HFF-Myc (cell line): ENCODE results near the gene KCTD21.

ENCODE experiments used
- DNase-seq: peaks from one replicate; pipeline ENCODE4 v3.0.0-alpha.2; 2011; ENCODE audit warnings: low read depth; ENCODE audit errors: extremely low read depth
- H3K4me3 ChIP-seq: replicated peaks from 2 replicates; pipeline ENCODE4 v1.5.1; 2011; ENCODE audit warnings: low read depth, mild to moderate bottlenecking, control low read depth, low read length
- TF ChIP-seq, protein P1 (sequence below): IDR thresholded peaks from 2 replicates; pipeline ENCODE4 v1.5.1; 2012; ENCODE audit warnings: mild to moderate bottlenecking, low read depth, low read length, control low read depth; ENCODE audit errors: missing control alignments

KCTD21 gene

DNA sequence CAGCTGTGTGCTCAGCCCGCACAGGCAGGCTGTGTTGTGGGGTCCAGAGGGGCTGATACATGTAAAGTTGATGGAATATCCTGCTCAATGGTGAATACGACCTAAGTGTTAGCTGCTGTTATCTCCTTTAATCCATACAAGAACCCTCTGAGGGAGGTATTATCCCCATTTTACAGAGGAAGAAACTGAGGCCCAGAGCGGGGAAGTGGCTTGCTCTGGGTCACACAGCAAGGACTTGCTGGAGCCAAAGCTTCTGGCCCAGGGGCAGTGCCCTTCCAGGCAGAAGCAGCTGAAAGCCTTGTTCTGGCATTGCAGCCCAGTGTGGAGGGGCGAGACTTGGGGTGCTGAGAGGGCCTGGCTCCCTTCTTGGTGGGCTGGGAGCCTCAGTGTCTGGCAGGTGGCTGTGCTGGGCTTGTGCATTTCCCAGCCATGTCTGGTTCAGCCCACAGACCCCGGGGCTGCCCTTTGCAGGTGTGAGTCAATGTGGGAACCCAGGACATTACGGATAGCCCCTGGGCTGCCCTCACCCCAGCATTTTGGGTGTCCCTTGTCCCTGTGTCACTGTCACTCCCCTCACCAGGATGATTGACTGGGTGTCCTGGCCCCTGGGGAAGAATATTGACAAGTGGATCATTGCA lies 10.7 kb upstream of the KCTD21 start:
- H3K4me3 ChIP-seq, result no peak overlapping the region
- TF ChIP-seq, protein P1, sequence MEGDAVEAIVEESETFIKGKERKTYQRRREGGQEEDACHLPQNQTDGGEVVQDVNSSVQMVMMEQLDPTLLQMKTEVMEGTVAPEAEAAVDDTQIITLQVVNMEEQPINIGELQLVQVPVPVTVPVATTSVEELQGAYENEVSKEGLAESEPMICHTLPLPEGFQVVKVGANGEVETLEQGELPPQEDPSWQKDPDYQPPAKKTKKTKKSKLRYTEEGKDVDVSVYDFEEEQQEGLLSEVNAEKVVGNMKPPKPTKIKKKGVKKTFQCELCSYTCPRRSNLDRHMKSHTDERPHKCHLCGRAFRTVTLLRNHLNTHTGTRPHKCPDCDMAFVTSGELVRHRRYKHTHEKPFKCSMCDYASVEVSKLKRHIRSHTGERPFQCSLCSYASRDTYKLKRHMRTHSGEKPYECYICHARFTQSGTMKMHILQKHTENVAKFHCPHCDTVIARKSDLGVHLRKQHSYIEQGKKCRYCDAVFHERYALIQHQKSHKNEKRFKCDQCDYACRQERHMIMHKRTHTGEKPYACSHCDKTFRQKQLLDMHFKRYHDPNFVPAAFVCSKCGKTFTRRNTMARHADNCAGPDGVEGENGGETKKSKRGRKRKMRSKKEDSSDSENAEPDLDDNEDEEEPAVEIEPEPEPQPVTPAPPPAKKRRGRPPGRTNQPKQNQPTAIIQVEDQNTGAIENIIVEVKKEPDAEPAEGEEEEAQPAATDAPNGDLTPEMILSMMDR, result no peak
- DNase-seq, result no peak

DNA sequence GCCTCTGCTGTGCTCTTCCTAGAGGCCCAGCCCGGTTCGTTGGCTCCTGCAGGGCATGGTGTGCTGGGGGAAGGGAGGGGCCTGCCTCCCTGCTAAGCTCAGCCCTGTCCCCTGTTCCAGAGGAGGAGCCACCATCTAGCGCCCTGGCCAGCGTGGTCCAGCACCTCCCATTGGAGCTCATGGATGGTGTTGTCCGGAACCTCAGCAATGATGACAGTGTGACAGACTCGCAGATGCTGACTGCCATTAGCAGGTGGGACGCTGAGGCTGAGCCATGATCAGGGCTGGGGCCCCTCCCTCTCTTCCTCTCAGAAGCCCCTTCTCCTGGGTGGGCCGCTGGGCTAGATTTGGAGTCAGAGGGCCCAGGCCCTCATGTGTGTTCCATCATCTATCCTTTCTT lies 9.4 kb upstream of the KCTD21 start:
- TF ChIP-seq, protein P1, result no peak
- no peak for DNase-seq
- no peak overlapping the region for H3K4me3 ChIP-seq

DNA sequence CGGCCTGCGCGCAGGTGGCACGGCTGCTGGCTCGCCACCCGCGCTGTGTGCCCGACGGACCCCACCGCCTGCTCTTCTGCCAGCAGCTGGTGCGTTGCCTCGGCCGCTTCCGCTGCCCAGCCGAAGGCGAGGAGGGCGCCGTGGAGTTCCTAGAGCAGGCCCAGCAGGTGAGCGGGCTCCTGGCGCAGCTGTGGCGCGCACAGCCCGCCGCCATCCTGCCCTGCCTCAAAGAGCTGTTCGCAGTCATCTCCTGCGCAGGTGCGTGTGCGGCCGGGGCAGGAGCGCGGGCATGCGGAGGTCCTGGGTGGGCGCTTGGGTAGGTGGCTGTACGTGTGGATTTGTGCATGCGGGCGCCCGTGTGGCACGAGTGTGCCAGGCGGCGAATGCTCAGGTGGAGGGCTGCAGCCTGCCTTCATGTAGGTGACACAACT lies 8.2 kb upstream of the KCTD21 start:
- TF ChIP-seq, protein P1, result no peak
- DNase-seq, result no peak
- H3K4me3 ChIP-seq, result no peak overlapping the region

- no peak for DNase-seq
- TF ChIP-seq, protein P1, result no peak
These were observed 7.6 kb upstream of the KCTD21 start for GRCh38 chr11:78195917-78196560.

DNA sequence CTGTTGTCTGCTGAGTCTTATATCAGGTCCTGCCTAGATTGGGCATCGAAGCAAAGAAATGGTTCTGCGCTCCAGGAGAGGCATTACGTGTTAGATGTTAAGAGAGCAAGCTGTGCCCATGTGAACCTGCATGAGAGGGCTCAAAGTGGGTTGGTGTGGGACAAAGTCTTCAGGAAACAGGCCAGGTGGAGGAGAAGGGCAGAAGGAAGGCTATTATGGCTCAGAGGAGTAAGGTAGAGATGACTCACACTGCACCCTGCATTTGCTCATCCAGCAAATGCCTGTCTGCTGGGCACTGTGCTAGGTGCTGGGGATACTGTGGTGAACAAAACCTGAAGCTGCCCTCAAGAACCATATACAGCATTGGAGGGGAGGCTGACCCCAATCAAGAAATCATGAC lies 6.1 kb upstream of the KCTD21 start:
- no peak for DNase-seq
- H3K4me3 ChIP-seq, result no peak overlapping the region
- TF ChIP-seq, protein P1, result no peak

More at GRCh38 chr11:78195917-78196560, 7.6 kb upstream of the KCTD21 start:
- no peak overlapping the region for H3K4me3 ChIP-seq

DNA sequence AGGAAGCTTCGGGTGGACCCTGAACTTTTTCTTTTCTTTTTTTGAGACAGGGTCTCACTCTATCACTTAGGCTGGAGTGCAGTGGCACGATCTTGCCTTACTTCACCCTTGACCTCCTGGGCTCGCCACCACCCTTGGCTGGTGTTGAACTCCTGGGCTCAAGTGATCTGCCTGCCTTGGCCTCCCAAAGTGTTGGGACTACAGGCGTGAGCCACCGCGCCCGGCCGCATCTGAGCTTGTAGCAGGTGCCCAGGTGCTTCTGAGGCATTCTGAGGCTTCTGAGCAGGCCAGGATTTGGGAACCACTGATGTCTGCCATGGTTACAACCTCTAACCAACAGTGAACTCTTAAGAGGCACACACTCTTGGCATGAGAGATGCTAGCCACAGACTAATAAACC lies 5.4 kb upstream of the KCTD21 start:
- TF ChIP-seq, protein P1, result no peak
- no peak overlapping the region for H3K4me3 ChIP-seq
- DNase-seq, result no peak
